GM18867 (cell line): ENCODE data around the gene HERPUD1.
A peak's percentile ranks its signal among the peaks of the same experiment; 100 is the strongest.
"Not testable (repeated sequence)": the region's sequence is repeated elsewhere in the genome, so short reads cannot be mapped to it uniquely, and the experiment has no call there.

Source experiments
- ATAC-seq: cut with Tn5 transposase; IDR thresholded peaks from one replicate; pipeline ENCODE4 v1.9.1; 2021; ENCODE audit warnings: mild to moderate bottlenecking, moderate library complexity; ENCODE audit not compliant: unreplicated experiment

Gene HERPUD1

GRCh38 chr16:56953006-56953405 lies 21.1 kb downstream of the HERPUD1 start:
- no peak for ATAC-seq

GRCh38 chr16:56956076-56956475 lies 24.1 kb downstream of the HERPUD1 start:
- ATAC-seq, result no peak

- ATAC-seq, result no peak
Measured at GRCh38 chr16:56956756-56957155, 24.8 kb downstream of the HERPUD1 start.

GRCh38 chr16:56960681-56961281 lies 28.8 kb downstream of the HERPUD1 start:
- no peak for ATAC-seq

- no peak for ATAC-seq
Measured at GRCh38 chr16:56961386-56961785, 29.4 kb downstream of the HERPUD1 start.

GRCh38 chr16:56961851-56962281 lies 29.9 kb downstream of the HERPUD1 start, which contains the start of gene CETP:
Gene CETP (plus strand): TSS chr16:56961950. CDS start chr16:56961980, 30 bp downstream.
- ATAC-seq, result no peak

GRCh38 chr16:56964243-56965148 lies 32.6 kb downstream of the HERPUD1 start:
- ATAC-seq, result peak; percentile 79

- ATAC-seq, result no peak
Measured at GRCh38 chr16:56965149-56966092, 33.5 kb downstream of the HERPUD1 start.

GRCh38 chr16:56966093-56966475 lies 34.1 kb downstream of the HERPUD1 start:
- ATAC-seq, result no peak

GRCh38 chr16:56967733-56968132 lies 35.8 kb downstream of the HERPUD1 start:
- no peak for ATAC-seq

GRCh38 chr16:56969769-56970168 lies 37.8 kb downstream of the HERPUD1 start:
- no peak for ATAC-seq

GRCh38 chr16:56970934-56971767 lies 39.2 kb downstream of the HERPUD1 start:
- peak; percentile 62 for ATAC-seq

GRCh38 chr16:56971768-56972043 lies 39.8 kb downstream of the HERPUD1 start:
- ATAC-seq, result no peak

- no peak for ATAC-seq
Measured at GRCh38 chr16:56972403-56973293, 40.7 kb downstream of the HERPUD1 start.

GRCh38 chr16:56973294-56973689 lies 41.4 kb downstream of the HERPUD1 start:
- no peak for ATAC-seq

GRCh38 chr16:56973899-56974298 lies 42.0 kb downstream of the HERPUD1 start:
- ATAC-seq, result not testable (repeated sequence)

- ATAC-seq, result no peak
Measured at GRCh38 chr16:56974549-56975300, 42.8 kb downstream of the HERPUD1 start.

- no peak for ATAC-seq
Measured at GRCh38 chr16:56975714-56976113, 43.8 kb downstream of the HERPUD1 start.

GRCh38 chr16:56977216-56977615 lies 45.3 kb downstream of the HERPUD1 start:
- no peak for ATAC-seq
